GM06990 (cell line): ENCODE measurements around the gene ME1.

Experiments used
- DNase-seq: peaks from one replicate; pipeline ENCODE4 v3.0.0-alpha.2; 2011; ENCODE audit not compliant: insufficient read length; ENCODE audit errors: extremely low read depth
- H3K27me3 ChIP-seq: replicated peaks from 2 replicates; pipeline ENCODE4 v1.6.0; 2011; ENCODE audit warnings: low read length; ENCODE audit not compliant: control insufficient read depth, insufficient read depth
- H3K36me3 ChIP-seq: 2 replicates; pipeline ENCODE4 v1.5.1; 2011; ENCODE audit warnings: low read length; ENCODE audit not compliant: control insufficient read depth, insufficient read depth
- H3K4me3 ChIP-seq: replicated peaks from 2 replicates; pipeline ENCODE4 v1.5.1; 2011; ENCODE audit warnings: low read depth, mild to moderate bottlenecking, control low read depth, low read length
- CTCF ChIP-seq: IDR thresholded peaks from 2 replicates; pipeline ENCODE4 v1.5.1; 2011; ENCODE audit warnings: low read length, control low read depth, mild to moderate bottlenecking, inconsistent platforms; ENCODE audit not compliant: insufficient read depth, poor library complexity, severe bottlenecking

ME1 gene

GRCh38 chr6:83310046-83310445, 120.8 kb downstream of the ME1 start:
- H3K4me3 ChIP-seq: no peak overlapping the region
- no peak for TF ChIP-seq CTCF
- H3K36me3 ChIP-seq: no peaks in the 10 kb centered on the region
- DNase-seq: no peak
- no peaks in the 10 kb centered on the region for H3K27me3 ChIP-seq

GRCh38 chr6:83309344-83309743, 121.5 kb downstream of the ME1 start:
- H3K27me3 ChIP-seq: no peaks in the 10 kb centered on the region
- no peaks in the 10 kb centered on the region for H3K36me3 ChIP-seq
- DNase-seq: no peak
- no peak overlapping the region for H3K4me3 ChIP-seq
- TF ChIP-seq CTCF: no peak

- H3K27me3 ChIP-seq: no peaks in the 10 kb centered on the region
- DNase-seq: no peak
- H3K36me3 ChIP-seq: no peaks in the 10 kb centered on the region
- TF ChIP-seq CTCF: no peak
- no peak overlapping the region for H3K4me3 ChIP-seq
Observed at GRCh38 chr6:83308833-83309232, 122.0 kb downstream of the ME1 start.

GRCh38 chr6:83307849-83308248, 123.0 kb downstream of the ME1 start:
- DNase-seq: no peak
- H3K36me3 ChIP-seq: no peaks in the 10 kb centered on the region
- H3K4me3 ChIP-seq: no peak overlapping the region
- no peaks in the 10 kb centered on the region for H3K27me3 ChIP-seq
- TF ChIP-seq CTCF: no peak

DNA sequence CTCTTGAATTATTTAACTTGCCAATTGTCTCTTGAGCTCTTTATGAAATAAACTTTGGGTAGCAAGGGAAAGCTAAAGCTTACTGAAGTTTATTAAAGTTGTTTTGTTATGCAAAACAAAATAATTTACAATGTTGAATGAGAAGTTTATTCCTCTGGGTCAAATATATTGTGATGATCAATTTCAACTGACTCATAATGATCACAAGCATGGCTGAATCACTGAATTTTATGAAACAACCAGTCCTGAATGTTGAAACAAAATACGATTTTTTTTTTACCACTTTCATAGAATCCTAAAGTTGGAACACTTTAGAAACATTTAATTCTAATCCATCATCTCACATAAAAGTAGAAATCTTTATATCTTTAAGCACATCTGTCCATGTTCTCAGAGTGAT, 127.4 kb downstream of the ME1 start:
- TF ChIP-seq CTCF: no peak
- Histone ChIP-seq H3K27me3 (no peaks in the 10 kb centered on the region), H3K36me3 (no peaks in the 10 kb centered on the region), H3K4me3 (no peak overlapping the region)
- no peak for DNase-seq

DNA sequence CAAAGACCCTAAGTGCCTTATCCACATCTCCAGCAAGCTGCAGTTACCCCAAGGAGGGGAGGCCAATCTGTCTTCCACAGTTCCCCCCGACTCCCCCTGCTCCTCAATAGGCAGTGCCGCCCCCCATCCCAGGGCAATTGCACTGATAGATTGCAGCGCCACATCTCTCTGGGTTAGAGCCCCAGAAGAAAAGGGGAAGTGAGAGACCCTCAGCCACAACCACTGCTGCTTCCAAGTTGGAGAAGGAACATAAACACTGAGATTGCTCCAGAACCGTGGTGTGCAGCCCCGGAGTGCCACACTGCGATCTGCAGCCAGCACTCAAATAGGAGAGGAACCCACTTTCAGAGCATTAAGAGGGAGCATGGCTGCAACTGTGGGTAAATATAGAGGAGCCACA, 136.2 kb downstream of the ME1 start:
- no peaks in the 10 kb centered on the region for H3K27me3 ChIP-seq
- no peaks in the 10 kb centered on the region for H3K36me3 ChIP-seq
- H3K4me3 ChIP-seq: no peak overlapping the region
- TF ChIP-seq CTCF: no peak
- DNase-seq: no peak
